ENCODE results near the gene GABBR2. TPM values are rescaled to one million over a fixed set of nuclear protein-coding genes. Genes with fewer than 3 reads are reported as not detected.

GABBR2 gene
- total RNA-seq, 2 experiments from 2014 or later: not detected

GRCh38 chr9:98357921-98358535 lies 350.7 kb downstream of the GABBR2 start:
- no peak overlapping the region for H3K27ac ChIP-seq (ENCODE audit: low read depth, low read length, poor library complexity, severe bottlenecking)

GRCh38 chr9:98356953-98357690 lies 351.6 kb downstream of the GABBR2 start:
- Histone ChIP-seq H3K4me3 (ENCODE audit: low read depth, low read length, poor library complexity, severe bottlenecking) (no peak overlapping the region), H3K9me3 (ENCODE audit: low read length) (no peaks in the 10 kb centered on the region), H3K27ac (ENCODE audit: low read depth, low read length, poor library complexity, severe bottlenecking) (no peak overlapping the region), H4K20me1 (ENCODE audit: insufficient read depth, low read length) (no peaks in the 10 kb centered on the region), H3K4me2 (ENCODE audit: low read length) (no peak overlapping the region), H2AFZ (ENCODE audit: low read length) (no peak overlapping the region), H3K36me3 (ENCODE audit: insufficient read depth, low read length) (no peaks in the 10 kb centered on the region), H3K4me1 (ENCODE audit: insufficient read depth, low read length, poor library complexity, severe bottlenecking) (no peaks in the 10 kb centered on the region), H3K79me2 (ENCODE audit: insufficient read depth, low read depth, low read length) (no peaks in the 10 kb centered on the region), H3K9me2 (ENCODE audit: insufficient read depth, low read length) (no peaks in the 10 kb centered on the region)
- TF ChIP-seq EZH2phosphoT487 (IDR thresholded peaks at IDR 0.05; ENCODE audit: borderline replicate concordance, low read depth, low read length) (no peak), CTCF (conservative IDR thresholded peaks at IDR 0.05; ENCODE audit: low read length) (no peak)
- ChIA-PET CTCF (ENCODE audit: unreplicated experiment) (no interaction called here), POLR2A (interaction anchor here (0.6 kb wide), 1 partner anchor 1487 kb away, joined by 5 read pairs; no protein-coding TSS in a partner anchor)
- no peak for DNase-seq (ENCODE audit: low spot score)
- no TSS peak for BruUV-seq (replicated peaks)
- intact Hi-C loops (cut with micrococcal nuclease; ENCODE audit: unreplicated experiment): no loop called here

More at GRCh38 chr9:98357921-98358535, 350.7 kb downstream of the GABBR2 start:
- Histone ChIP-seq H3K4me2 (ENCODE audit: low read length) (no peak overlapping the region), H3K4me3 (ENCODE audit: low read depth, low read length, poor library complexity, severe bottlenecking) (no peak overlapping the region), H4K20me1 (ENCODE audit: insufficient read depth, low read length) (no peaks in the 10 kb centered on the region), H2AFZ (ENCODE audit: low read length) (no peak overlapping the region), H3K4me1 (ENCODE audit: insufficient read depth, low read length, poor library complexity, severe bottlenecking) (no peaks in the 10 kb centered on the region), H3K36me3 (ENCODE audit: insufficient read depth, low read length) (no peaks in the 10 kb centered on the region), H3K9me2 (ENCODE audit: insufficient read depth, low read length) (no peaks in the 10 kb centered on the region), H3K9me3 (ENCODE audit: low read length) (no peaks in the 10 kb centered on the region), H3K79me2 (ENCODE audit: insufficient read depth, low read depth, low read length) (no peaks in the 10 kb centered on the region)
- ChIA-PET CTCF (ENCODE audit: unreplicated experiment) (no interaction called here), POLR2A (no interaction called here)
- intact Hi-C loops (cut with micrococcal nuclease; ENCODE audit: unreplicated experiment): no loop called here
- no TSS peak for BruUV-seq (replicated peaks)
- TF ChIP-seq EZH2phosphoT487 (IDR thresholded peaks at IDR 0.05; ENCODE audit: borderline replicate concordance, low read depth, low read length) (no peak), CTCF (conservative IDR thresholded peaks at IDR 0.05; ENCODE audit: low read length) (no peak)
- no peak for DNase-seq (ENCODE audit: low spot score)

- H3K79me2 ChIP-seq (ENCODE audit: insufficient read depth, low read depth, low read length): no peaks in the 10 kb centered on the region
- no peak overlapping the region for H3K4me3 ChIP-seq (ENCODE audit: low read depth, low read length, poor library complexity, severe bottlenecking)
- intact Hi-C loops (cut with micrococcal nuclease; ENCODE audit: unreplicated experiment): no loop called here
- no peaks in the 10 kb centered on the region for H3K36me3 ChIP-seq (ENCODE audit: insufficient read depth, low read length)
- TF ChIP-seq EZH2phosphoT487 (IDR thresholded peaks at IDR 0.05; ENCODE audit: borderline replicate concordance, low read depth, low read length): no peak
- TF ChIP-seq CTCF (conservative IDR thresholded peaks at IDR 0.05; ENCODE audit: low read length): no peak
- no peak overlapping the region for H3K4me2 ChIP-seq (ENCODE audit: low read length)
- no peak overlapping the region for H3K27ac ChIP-seq (ENCODE audit: low read depth, low read length, poor library complexity, severe bottlenecking)
- H2AFZ ChIP-seq (ENCODE audit: low read length): no peak overlapping the region
- no peak for DNase-seq (ENCODE audit: low spot score)
- H3K4me1 ChIP-seq (ENCODE audit: insufficient read depth, low read length, poor library complexity, severe bottlenecking): no peaks in the 10 kb centered on the region
- POLR2A ChIA-PET: interaction anchor here (1.4 kb wide), 1 partner anchor 25 kb away, joined by 3 read pairs; no protein-coding TSS in a partner anchor
- CTCF ChIA-PET (ENCODE audit: unreplicated experiment): no interaction called here
- no peaks in the 10 kb centered on the region for H4K20me1 ChIP-seq (ENCODE audit: insufficient read depth, low read length)
- H3K9me2 ChIP-seq (ENCODE audit: insufficient read depth, low read length): no peaks in the 10 kb centered on the region
- H3K9me3 ChIP-seq (ENCODE audit: low read length): no peaks in the 10 kb centered on the region
- BruUV-seq (replicated peaks): no TSS peak
These were observed 352.4 kb downstream of the GABBR2 start for GRCh38 chr9:98356326-98356725.
